Lower leg skin (tissue), 3 donors: ENCODE data around the gene TMEM200B.

ENCODE experiments used
- POLR2A ChIP-seq, 2 donors: fragments of 450-650 bp; IDR thresholded peaks; one replicate each; pipeline ENCODE4 v1.6.1; 2016 to 2017; ENCODE audit warnings: antibody characterized with exemption in 2 of 2, mild to moderate bottlenecking in 1 of 2, moderate library complexity in 1 of 2
- TF ChIP-seq, protein P1 (sequence below), 3 donors: fragments of 450-650 bp; IDR thresholded peaks; one replicate each; pipeline ENCODE4 v1.5.1; 2016; ENCODE audit warnings: antibody characterized with exemption in 3 of 3, mild to moderate bottlenecking in 3 of 3, moderate library complexity in 2 of 3

DNA sequence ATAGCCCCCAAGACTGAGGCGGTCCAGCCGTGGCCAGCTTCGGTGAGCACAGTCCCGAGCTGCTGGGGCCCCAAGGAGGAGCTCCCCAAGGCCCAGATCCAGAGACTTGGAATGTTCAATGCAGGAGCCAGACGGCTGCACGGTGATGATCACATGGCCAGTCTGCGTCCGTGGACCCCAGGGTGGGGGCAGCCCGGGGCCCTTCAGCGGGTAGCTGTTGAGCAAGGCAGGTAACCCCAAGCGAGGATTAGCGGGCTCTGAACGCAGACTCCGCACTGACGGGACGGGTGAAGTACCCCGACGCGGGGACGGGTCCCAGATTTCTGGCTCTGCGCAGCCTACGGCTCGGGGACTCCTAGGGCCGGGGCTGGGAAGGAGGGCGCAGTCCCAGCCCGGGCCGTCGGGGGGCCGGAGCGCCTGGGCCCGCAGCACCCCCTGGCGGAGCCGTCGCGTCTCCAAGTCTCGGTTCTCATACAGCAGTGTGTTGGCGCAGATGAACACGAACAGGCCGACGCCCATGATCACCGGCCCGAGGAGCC, 2.7 kb downstream of the TMEM200B start:
- TF ChIP-seq, protein P1, sequence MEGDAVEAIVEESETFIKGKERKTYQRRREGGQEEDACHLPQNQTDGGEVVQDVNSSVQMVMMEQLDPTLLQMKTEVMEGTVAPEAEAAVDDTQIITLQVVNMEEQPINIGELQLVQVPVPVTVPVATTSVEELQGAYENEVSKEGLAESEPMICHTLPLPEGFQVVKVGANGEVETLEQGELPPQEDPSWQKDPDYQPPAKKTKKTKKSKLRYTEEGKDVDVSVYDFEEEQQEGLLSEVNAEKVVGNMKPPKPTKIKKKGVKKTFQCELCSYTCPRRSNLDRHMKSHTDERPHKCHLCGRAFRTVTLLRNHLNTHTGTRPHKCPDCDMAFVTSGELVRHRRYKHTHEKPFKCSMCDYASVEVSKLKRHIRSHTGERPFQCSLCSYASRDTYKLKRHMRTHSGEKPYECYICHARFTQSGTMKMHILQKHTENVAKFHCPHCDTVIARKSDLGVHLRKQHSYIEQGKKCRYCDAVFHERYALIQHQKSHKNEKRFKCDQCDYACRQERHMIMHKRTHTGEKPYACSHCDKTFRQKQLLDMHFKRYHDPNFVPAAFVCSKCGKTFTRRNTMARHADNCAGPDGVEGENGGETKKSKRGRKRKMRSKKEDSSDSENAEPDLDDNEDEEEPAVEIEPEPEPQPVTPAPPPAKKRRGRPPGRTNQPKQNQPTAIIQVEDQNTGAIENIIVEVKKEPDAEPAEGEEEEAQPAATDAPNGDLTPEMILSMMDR (IDR thresholded peaks at IDR 0.05) = no peak
- no peak for TF ChIP-seq POLR2A (IDR thresholded peaks at IDR 0.05)
